Pulmonary artery endothelial cell (primary cell): ENCODE measurements around the gene NXPH3. TPM values are rescaled to one million over a fixed set of nuclear protein-coding genes. Genes with fewer than 3 reads are reported as not detected.

Experiments
- DNase-seq: peaks from one replicate; pipeline ENCODE4 v3.0.0-alpha.2; 2011; ENCODE audit warnings: low read depth, low spot score
- total RNA-seq: library from RNA; depleted of rRNA; stranded (reverse); fragments of >200 nt; gene quantifications from 2 replicates; pipeline ENCODE4 v1.2.3, GENCODE V29; 2014

The NXPH3 gene
- total RNA-seq, 1 donor from 2014 or later: 0.79 TPM

GRCh38 chr17:49629447-49629846, 53.8 kb downstream of the NXPH3 start:
- DNase-seq: no peak

GRCh38 chr17:49630113-49630900, 54.6 kb downstream of the NXPH3 start:
- no peak for DNase-seq

GRCh38 chr17:49631496-49631895, 55.8 kb downstream of the NXPH3 start:
- DNase-seq: no peak

Other genes with a start within 250 kb of the NXPH3 start
- 7.2 and 8.4 TPM in 2 replicates for gene ZNF652, start 213.6 kb upstream of the NXPH3 start, total RNA-seq
- gene PHB1, start 161.0 kb upstream of the NXPH3 start, total RNA-seq: 199 and 236 TPM in 2 replicates
- gene NGFR, start 80.6 kb upstream of the NXPH3 start, total RNA-seq: 0.07 and 0.11 TPM in 2 replicates
- 107 and 174 TPM in 2 replicates for gene SPOP, start 102.2 kb downstream of the NXPH3 start, total RNA-seq
- 72.2 and 93.6 TPM in 2 replicates for gene SLC35B1, start 132.1 kb downstream of the NXPH3 start, total RNA-seq
- gene FAM117A, start 188.3 kb downstream of the NXPH3 start, total RNA-seq: 3.6 and 6.9 TPM in 2 replicates
- gene KAT7, start 212.8 kb downstream of the NXPH3 start, total RNA-seq: 40.4 and 60.9 TPM in 2 replicates